ENCODE results near the gene HPCAL1. TPM values are rescaled to one million over a fixed set of nuclear protein-coding genes. Genes with fewer than 3 reads are reported as not detected.

HPCAL1 gene
- total and polyA plus RNA-seq, 2 of the 8 experiments (the other 6 are each of a cell fraction or from before 2014, with no cell fraction given), result 5.8 to 8.6 TPM

- ChIA-PET CTCF (ENCODE audit: partially characterized antibody) (interaction anchor here (0.6 to 5.5 kb wide), 76 partner anchors 9 to 630 kb away, joined by 3 to 48 read pairs (median 6); partner anchors contain the start of gene HPCAL1), POLR2A (ENCODE audit: partially characterized antibody) (interaction anchor here (0.9 to 1.8 kb wide), 5 partner anchors 25 to 268 kb away, joined by 3 to 6 read pairs (median 5); partner anchors contain the start of genes HPCAL1 and ODC1)
- H2BK20ac ChIP-seq (ENCODE audit: low read length), result no peak overlapping the region
- no peaks in the 10 kb centered on the region for H4K20me1 ChIP-seq (replicated peaks in 1 of 2; ENCODE audit: control insufficient read depth in 1 of 2, insufficient read depth in 2 of 2, low read length in 2 of 2)
- FAIRE-seq (no peak), DNase-seq (ENCODE audit: low read depth in 1 of 2, low spot score in 2 of 2) (peak; percentile 84 to 93)
- no peak overlapping the region for H4K91ac ChIP-seq (replicated peaks; ENCODE audit: insufficient read length, low read length)
- H3K9ac ChIP-seq (replicated peaks in 1 of 4; ENCODE audit: extremely low read depth in 1 of 4, low read depth in 3 of 4, low read length in 3 of 4), result no peak overlapping the region; a peak in 1 of 7 replicates
- peak overlapping the region; percentile 27 for H3K18ac ChIP-seq (ENCODE audit: extremely low read depth, low read length)
- no peak overlapping the region for H2AFZ ChIP-seq (ENCODE audit: low read length)
- peak overlapping the region in 1 of 2 experiments; percentile 47; a peak in 2 of 4 replicates for H3K4me2 ChIP-seq (ENCODE audit: insufficient read depth in 1 of 2, low read depth in 2 of 2, low read length in 2 of 2)
- no peak overlapping the region for H2BK12ac ChIP-seq (ENCODE audit: low read depth, low read length)
- H2BK15ac ChIP-seq (ENCODE audit: low read length), result no peak overlapping the region
- no peak overlapping the region for H3K4me3 ChIP-seq (ENCODE audit: extremely low read depth in 1 of 4, insufficient read depth in 2 of 4, low read depth in 3 of 4, low read length in 4 of 4)
- no peak overlapping the region for H2AK5ac ChIP-seq (ENCODE audit: low read depth, low read length)
- peaks cover 0 to 3% (median 2%) of the 10 kb centered on the region in 4 experiments; a peak in 2 of 7 replicates for H3K4me1 ChIP-seq (replicated peaks in 1 of 4; ENCODE audit: control insufficient read depth in 3 of 4, insufficient read depth in 4 of 4, low read length in 3 of 4)
- no peak overlapping the region for H3K27ac ChIP-seq (ENCODE audit: low read depth, low read length)
- peak overlapping the region; percentile 18 for H2BK120ac ChIP-seq (replicated peaks; ENCODE audit: low read depth, low read length)
- H3K79me1 ChIP-seq (ENCODE audit: low read depth, low read length), result no peaks in the 10 kb centered on the region
- H3K4ac ChIP-seq (replicated peaks; ENCODE audit: insufficient read length, low read depth, low read length), result no peak overlapping the region
- no peaks in the 10 kb centered on the region; a peak in 1 of 7 replicates for H3K27me3 ChIP-seq (replicated peaks in 1 of 4; ENCODE audit: control insufficient read depth in 3 of 4, extremely low read depth in 1 of 4, insufficient read depth in 3 of 4, low read length in 3 of 4)
- 0 out of 4 replicates have a peak, but pooled peaks cover 0 to 2% of the 10 kb centered on the region in 2 experiments for H3K9me3 ChIP-seq (ENCODE audit: insufficient read depth in 2 of 2, low read depth in 1 of 2, low read length in 1 of 2)
- no peak overlapping the region for H3K23ac ChIP-seq (ENCODE audit: insufficient read length)
- no peaks in the 10 kb centered on the region for H3K23me2 ChIP-seq (ENCODE audit: low read depth, low read length)
- H3K36me3 ChIP-seq (ENCODE audit: control insufficient read depth in 2 of 4, insufficient read depth in 4 of 4, low read length in 3 of 4), result no peaks in the 10 kb centered on the region; a peak in 1 of 8 replicates
- H3K14ac ChIP-seq (ENCODE audit: insufficient read length), result no peak overlapping the region
- no peak overlapping the region for H4K5ac ChIP-seq (ENCODE audit: insufficient read length, low read depth, low read length)
- H3K56ac ChIP-seq (replicated peaks; ENCODE audit: insufficient read length, low read depth, low read length), result no peak overlapping the region
- no peak overlapping the region for H2BK5ac ChIP-seq (ENCODE audit: low read depth, low read length)
- no peak overlapping the region; the same call in none of the 2 replicates for H4K8ac ChIP-seq (ENCODE audit: extremely low read depth, insufficient read depth, low read length)
- H3K79me2 ChIP-seq (ENCODE audit: control insufficient read depth in 1 of 2, insufficient read depth in 2 of 2, low read length in 2 of 2), result no peaks in the 10 kb centered on the region
- 35% methylated on average over 24 of the region's 24 CpGs; no CpG with 5 or more reads in 1 of the 2 experiments for WGBS, 2 experiments (ENCODE audit: extremely low coverage in 1 of 2, insufficient coverage in 1 of 2, insufficient read length in 1 of 2, insufficient replicate concordance in 2 of 2, low coverage in 1 of 2, low lambda C conversion rate in 2 of 2, missing lambda C conversion rate in 1 of 2)
- TF ChIP-seq CBX8 (IDR thresholded peaks at IDR 0.05; ENCODE audit: borderline replicate concordance, low read depth, low read length) (no peak), TBP (IDR thresholded peaks at IDR 0.05; ENCODE audit: low read depth, low read length) (peak; percentile 37; the same call in 1 of the 2 replicates), CTCF (IDR thresholded peaks at IDR 0.05; ENCODE audit: control extremely low read depth in 1 of 3, insufficient read depth in 1 of 3, low read depth in 1 of 3, low read length in 3 of 3) (peak; percentile 94 to 99 (median 97)), ATF3 (IDR thresholded peaks at IDR 0.05; ENCODE audit: insufficient read depth, low read depth, low read length) (no peak), SIN3A (conservative IDR thresholded peaks at IDR 0.05 in 1 of 2, IDR thresholded peaks at IDR 0.05 in 1 of 2; ENCODE audit: low read depth in 1 of 2, low read length in 2 of 2) (no peak; a peak in 1 of 4 replicates)
Measured at GRCh38 chr2:10408649-10409579, 106.2 kb downstream of the HPCAL1 start.
